ENCODE measurements around the gene ADAM11.

- TF ChIP-seq POLR2A (IDR thresholded peaks at IDR 0.05) (no peak), CTCF (IDR thresholded peaks at IDR 0.05) (no peak)
Measured at GRCh38 chr17:44820631-44821212, 61.9 kb downstream of the ADAM11 start.

Data from Peyer's patch (tissue), 4 donors.